ENCODE measurements around the gene CELA3A. TPM values are rescaled to one million over a fixed set of nuclear protein-coding genes. Genes with fewer than 3 reads are reported as not detected.
"Not testable (repeated sequence)": the region's sequence is repeated elsewhere in the genome, so short reads cannot be mapped to it uniquely, and the experiment has no call there.

Gene CELA3A
- total RNA-seq, 2 experiments from 2014 or later, result not detected

DNA sequence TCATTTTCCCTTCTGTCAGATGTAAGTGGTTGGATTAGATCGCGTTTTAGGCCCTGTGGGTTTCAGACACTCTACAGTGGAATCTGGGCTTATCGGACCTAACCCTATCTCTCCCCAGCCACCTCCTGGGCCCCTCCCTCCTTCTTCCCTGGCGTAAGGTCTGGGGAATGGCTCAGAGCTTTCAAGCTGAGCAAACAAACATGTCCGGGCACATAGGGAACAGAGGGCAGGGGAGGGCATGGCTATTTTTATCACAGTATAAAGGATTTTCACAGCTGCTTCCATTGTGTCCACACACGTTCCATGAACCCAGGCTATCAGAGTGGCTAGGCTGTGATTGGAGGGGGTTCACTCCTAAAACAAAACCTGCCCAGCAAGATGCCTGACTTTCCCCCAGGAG lies 26.8 kb upstream of the CELA3A start:
- intact Hi-C loops (cut with micrococcal nuclease; ENCODE audit: unreplicated experiment); BruUV-seq (replicated peaks); POLR2A ChIA-PET; H3K79me2 ChIP-seq (ENCODE audit: insufficient read depth, low read depth, low read length); H3K36me3 ChIP-seq (ENCODE audit: insufficient read depth, low read length); H3K4me2 ChIP-seq (ENCODE audit: low read length); H4K20me1 ChIP-seq (ENCODE audit: insufficient read depth, low read length); H3K4me3 ChIP-seq (ENCODE audit: low read depth, low read length, poor library complexity, severe bottlenecking); H3K4me1 ChIP-seq (ENCODE audit: insufficient read depth, low read length, poor library complexity, severe bottlenecking); H3K27ac ChIP-seq (ENCODE audit: low read depth, low read length, poor library complexity, severe bottlenecking); CTCF ChIA-PET (ENCODE audit: unreplicated experiment); H3K9me3 ChIP-seq (ENCODE audit: low read length); H2AFZ ChIP-seq (ENCODE audit: low read length); DNase-seq (ENCODE audit: low spot score); H3K9me2 ChIP-seq (ENCODE audit: insufficient read depth, low read length): not testable (repeated sequence)

DNA sequence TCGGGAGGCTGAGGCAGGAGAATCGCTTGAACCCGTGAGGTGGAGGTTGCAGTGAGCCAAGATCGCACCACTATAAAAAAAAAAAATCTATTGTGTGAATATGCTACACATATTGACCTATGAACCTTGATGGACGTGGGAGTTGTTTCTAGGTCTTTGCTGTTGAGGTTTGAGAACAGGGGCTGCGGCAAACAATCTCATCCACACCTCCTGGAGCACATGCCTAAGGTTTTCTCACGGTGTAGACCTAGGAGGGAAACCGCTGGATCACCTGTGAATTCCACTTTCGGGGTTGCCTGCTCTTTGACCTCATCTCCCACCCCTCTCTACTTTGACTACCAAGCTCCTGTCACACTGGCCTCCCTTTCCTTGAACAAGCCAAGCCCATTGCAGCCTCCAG lies 26.2 kb upstream of the CELA3A start:
- intact Hi-C loops (cut with micrococcal nuclease; ENCODE audit: unreplicated experiment); H3K4me2 ChIP-seq (ENCODE audit: low read length); CTCF ChIA-PET (ENCODE audit: unreplicated experiment); H3K36me3 ChIP-seq (ENCODE audit: insufficient read depth, low read length); H2AFZ ChIP-seq (ENCODE audit: low read length); H3K27ac ChIP-seq (ENCODE audit: low read depth, low read length, poor library complexity, severe bottlenecking); H3K9me2 ChIP-seq (ENCODE audit: insufficient read depth, low read length); H3K79me2 ChIP-seq (ENCODE audit: insufficient read depth, low read depth, low read length); H4K20me1 ChIP-seq (ENCODE audit: insufficient read depth, low read length); H3K4me3 ChIP-seq (ENCODE audit: low read depth, low read length, poor library complexity, severe bottlenecking); POLR2A ChIA-PET; BruUV-seq (replicated peaks); DNase-seq (ENCODE audit: low spot score); H3K9me3 ChIP-seq (ENCODE audit: low read length); H3K4me1 ChIP-seq (ENCODE audit: insufficient read depth, low read length, poor library complexity, severe bottlenecking): not testable (repeated sequence)

DNA sequence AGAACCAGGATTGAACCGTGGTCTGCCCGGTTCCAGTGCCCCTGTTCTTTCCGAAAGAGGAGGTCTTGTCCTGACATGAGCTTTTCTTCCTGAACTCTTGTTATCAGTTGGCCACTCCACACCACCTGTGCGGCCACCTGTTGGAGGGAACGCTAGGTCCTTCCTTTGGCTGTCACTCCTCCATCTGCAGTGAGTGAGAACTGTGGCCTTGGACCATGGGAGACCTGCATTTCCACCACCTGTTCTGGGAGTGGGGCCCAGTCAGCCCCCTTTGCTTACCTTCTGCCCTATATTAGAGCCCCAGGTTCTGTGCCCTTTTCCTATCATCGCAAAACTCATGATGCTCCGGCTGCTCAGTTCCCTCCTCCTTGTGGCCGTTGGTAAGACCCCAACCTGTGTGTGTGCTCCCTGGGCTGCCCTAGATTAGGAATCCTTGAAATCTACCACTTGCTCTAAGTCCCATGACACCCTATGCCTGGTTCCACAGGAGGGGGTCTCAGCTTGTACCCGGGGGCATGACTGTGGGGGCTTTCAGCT lies 24.7 kb upstream of the CELA3A start, which contains the start of gene CELA3B:
Gene CELA3B, plus strand, starts transcription at position 320 of the 537 bp plus-strand sequence. Its CDS starts 18 bp downstream, at position 338.
- H3K4me1 ChIP-seq (ENCODE audit: insufficient read depth, low read length, poor library complexity, severe bottlenecking); H3K79me2 ChIP-seq (ENCODE audit: insufficient read depth, low read depth, low read length); H3K9me3 ChIP-seq (ENCODE audit: low read length); H2AFZ ChIP-seq (ENCODE audit: low read length); H3K4me2 ChIP-seq (ENCODE audit: low read length); H3K4me3 ChIP-seq (ENCODE audit: low read depth, low read length, poor library complexity, severe bottlenecking); POLR2A ChIA-PET; H4K20me1 ChIP-seq (ENCODE audit: insufficient read depth, low read length); BruUV-seq (replicated peaks); H3K9me2 ChIP-seq (ENCODE audit: insufficient read depth, low read length); DNase-seq (ENCODE audit: low spot score); CTCF ChIA-PET (ENCODE audit: unreplicated experiment); H3K36me3 ChIP-seq (ENCODE audit: insufficient read depth, low read length); H3K27ac ChIP-seq (ENCODE audit: low read depth, low read length, poor library complexity, severe bottlenecking); intact Hi-C loops (cut with micrococcal nuclease; ENCODE audit: unreplicated experiment): not testable (repeated sequence)

DNA sequence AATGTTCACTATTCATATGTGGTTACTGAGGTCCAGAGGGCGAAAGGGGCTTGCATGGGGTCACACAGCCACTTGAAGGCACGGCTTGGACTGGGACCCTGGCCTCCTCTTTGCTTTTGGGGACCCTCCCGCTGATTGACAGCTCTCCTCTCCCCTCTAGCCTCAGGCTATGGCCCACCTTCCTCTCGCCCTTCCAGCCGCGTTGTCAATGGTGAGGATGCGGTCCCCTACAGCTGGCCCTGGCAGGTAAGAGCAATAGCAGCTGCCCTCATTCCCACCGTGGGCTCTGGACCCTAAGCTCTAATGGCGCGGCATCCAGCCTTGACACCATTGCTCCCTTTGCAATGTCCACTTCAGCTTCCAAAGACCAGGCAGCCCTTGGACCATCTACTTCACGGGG lies 23.2 kb upstream of the CELA3A start:
- H3K4me1 ChIP-seq (ENCODE audit: insufficient read depth, low read length, poor library complexity, severe bottlenecking); H4K20me1 ChIP-seq (ENCODE audit: insufficient read depth, low read length); H3K9me3 ChIP-seq (ENCODE audit: low read length); H3K36me3 ChIP-seq (ENCODE audit: insufficient read depth, low read length); H3K4me3 ChIP-seq (ENCODE audit: low read depth, low read length, poor library complexity, severe bottlenecking); H3K4me2 ChIP-seq (ENCODE audit: low read length); POLR2A ChIA-PET; H3K9me2 ChIP-seq (ENCODE audit: insufficient read depth, low read length); H2AFZ ChIP-seq (ENCODE audit: low read length); CTCF ChIA-PET (ENCODE audit: unreplicated experiment); H3K27ac ChIP-seq (ENCODE audit: low read depth, low read length, poor library complexity, severe bottlenecking); DNase-seq (ENCODE audit: low spot score); H3K79me2 ChIP-seq (ENCODE audit: insufficient read depth, low read depth, low read length); intact Hi-C loops (cut with micrococcal nuclease; ENCODE audit: unreplicated experiment); BruUV-seq (replicated peaks): not testable (repeated sequence)

DNA sequence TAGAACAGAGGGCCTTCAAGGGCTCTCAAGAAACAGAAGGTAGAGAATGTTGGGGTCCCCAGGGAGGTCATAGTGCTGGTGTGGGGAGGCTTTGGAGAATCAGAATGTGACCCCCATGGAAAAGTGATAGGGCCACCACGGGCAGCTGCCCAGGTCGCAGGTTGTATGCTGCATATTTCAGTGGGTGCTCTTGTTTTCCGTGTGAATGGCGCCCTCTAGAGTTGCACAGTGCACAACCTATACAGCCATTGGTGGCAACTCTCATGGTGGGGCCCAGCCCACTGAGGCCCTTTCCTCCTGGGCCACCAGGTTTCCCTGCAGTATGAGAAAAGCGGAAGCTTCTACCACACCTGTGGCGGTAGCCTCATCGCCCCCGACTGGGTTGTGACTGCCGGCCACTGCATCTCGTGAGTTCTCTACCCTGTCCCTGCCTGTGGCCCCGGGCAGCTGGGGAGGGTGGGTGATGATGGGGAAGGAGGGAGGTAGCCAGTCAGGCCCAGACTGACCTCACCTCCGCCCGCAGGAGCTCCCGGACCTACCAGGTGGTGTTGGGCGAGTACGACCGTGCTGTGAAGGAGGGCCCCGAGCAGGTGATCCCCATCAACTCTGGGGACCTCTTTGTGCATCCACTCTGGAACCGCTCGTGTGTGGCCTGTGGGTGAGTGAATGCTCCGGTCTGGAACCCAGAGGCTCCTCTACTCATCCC lies 20.8 kb upstream of the CELA3A start:
- intact Hi-C loops (cut with micrococcal nuclease; ENCODE audit: unreplicated experiment); H3K4me2 ChIP-seq (ENCODE audit: low read length); POLR2A ChIA-PET; H3K4me3 ChIP-seq (ENCODE audit: low read depth, low read length, poor library complexity, severe bottlenecking); H3K9me3 ChIP-seq (ENCODE audit: low read length); CTCF ChIA-PET (ENCODE audit: unreplicated experiment); H3K4me1 ChIP-seq (ENCODE audit: insufficient read depth, low read length, poor library complexity, severe bottlenecking); H3K27ac ChIP-seq (ENCODE audit: low read depth, low read length, poor library complexity, severe bottlenecking); H2AFZ ChIP-seq (ENCODE audit: low read length); H3K79me2 ChIP-seq (ENCODE audit: insufficient read depth, low read depth, low read length); DNase-seq (ENCODE audit: low spot score); H4K20me1 ChIP-seq (ENCODE audit: insufficient read depth, low read length); H3K36me3 ChIP-seq (ENCODE audit: insufficient read depth, low read length); BruUV-seq (replicated peaks); H3K9me2 ChIP-seq (ENCODE audit: insufficient read depth, low read length): not testable (repeated sequence)

DNA sequence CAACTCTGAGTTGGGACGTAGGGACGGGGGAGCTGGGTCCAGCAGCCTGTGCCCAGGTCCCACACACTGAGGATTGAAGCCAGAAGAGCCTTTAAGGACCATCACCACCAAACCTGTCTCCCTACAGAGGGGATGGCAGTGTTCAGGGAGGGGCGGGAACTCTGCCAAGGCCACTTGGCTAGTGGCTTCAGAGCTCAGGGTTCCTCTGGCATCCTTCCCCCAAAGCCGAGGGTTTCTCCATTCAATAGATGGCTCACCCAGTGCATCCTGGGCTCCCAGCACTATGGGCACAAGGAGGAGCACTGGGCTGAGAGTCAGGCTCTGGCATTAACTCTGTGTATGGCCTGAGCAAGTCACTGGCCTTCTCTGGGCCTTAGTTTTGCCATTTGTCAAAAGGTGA lies 20.2 kb upstream of the CELA3A start:
- intact Hi-C loops (cut with micrococcal nuclease; ENCODE audit: unreplicated experiment); H3K9me2 ChIP-seq (ENCODE audit: insufficient read depth, low read length); H2AFZ ChIP-seq (ENCODE audit: low read length); H3K4me1 ChIP-seq (ENCODE audit: insufficient read depth, low read length, poor library complexity, severe bottlenecking); CTCF ChIA-PET (ENCODE audit: unreplicated experiment); H3K79me2 ChIP-seq (ENCODE audit: insufficient read depth, low read depth, low read length); DNase-seq (ENCODE audit: low spot score); H3K36me3 ChIP-seq (ENCODE audit: insufficient read depth, low read length); H3K4me3 ChIP-seq (ENCODE audit: low read depth, low read length, poor library complexity, severe bottlenecking); H3K9me3 ChIP-seq (ENCODE audit: low read length); POLR2A ChIA-PET; BruUV-seq (replicated peaks); H4K20me1 ChIP-seq (ENCODE audit: insufficient read depth, low read length); H3K4me2 ChIP-seq (ENCODE audit: low read length); H3K27ac ChIP-seq (ENCODE audit: low read depth, low read length, poor library complexity, severe bottlenecking): not testable (repeated sequence)
